ENCODE measurements around the gene SMYD4. TPM values are rescaled to one million over a fixed set of nuclear protein-coding genes. Genes with fewer than 3 reads are reported as not detected.
"Not testable (repeated sequence)": the region's sequence is repeated elsewhere in the genome, so short reads cannot be mapped to it uniquely, and the experiment has no call there.

The SMYD4 gene
- total RNA-seq, 1 donor from 2014 or later: 7.8 TPM

GRCh38 chr17:1865252-1866037 lies 35.7 kb upstream of the SMYD4 start:
- peak; percentile 60 for TF ChIP-seq CTCF (IDR thresholded peaks at IDR 0.05; ENCODE audit: insufficient read depth, low read length, poor library complexity, severe bottlenecking)
- peak; percentile 1 for DNase-seq (ENCODE audit: low read depth)
- Histone ChIP-seq H3K36me3 (ENCODE audit: control insufficient read depth, insufficient read depth, low read length) (no peaks in the 10 kb centered on the region), H3K4me3 (ENCODE audit: low read depth, low read length) (no peak overlapping the region), H3K27me3 (ENCODE audit: control insufficient read depth, insufficient read depth, low read length) (no peaks in the 10 kb centered on the region)

- Histone ChIP-seq H3K27me3 (ENCODE audit: control insufficient read depth, insufficient read depth, low read length) (no peaks in the 10 kb centered on the region), H3K36me3 (ENCODE audit: control insufficient read depth, insufficient read depth, low read length) (no peaks in the 10 kb centered on the region), H3K4me3 (ENCODE audit: low read depth, low read length) (no peak overlapping the region)
- no peak for DNase-seq (ENCODE audit: low read depth)
- TF ChIP-seq CTCF (IDR thresholded peaks at IDR 0.05; ENCODE audit: insufficient read depth, low read length, poor library complexity, severe bottlenecking): no peak
These were observed 31.8 kb upstream of the SMYD4 start for GRCh38 chr17:1861391-1862010.

GRCh38 chr17:1860978-1861377 lies 31.3 kb upstream of the SMYD4 start:
- H3K4me3 ChIP-seq (ENCODE audit: low read depth, low read length): no peak overlapping the region
- TF ChIP-seq CTCF (IDR thresholded peaks at IDR 0.05; ENCODE audit: insufficient read depth, low read length, poor library complexity, severe bottlenecking): no peak
- no peak for DNase-seq (ENCODE audit: low read depth)
- H3K27me3 ChIP-seq (ENCODE audit: control insufficient read depth, insufficient read depth, low read length): no peaks in the 10 kb centered on the region
- no peaks in the 10 kb centered on the region for H3K36me3 ChIP-seq (ENCODE audit: control insufficient read depth, insufficient read depth, low read length)

GRCh38 chr17:1856462-1856861 lies 26.8 kb upstream of the SMYD4 start:
- not testable (repeated sequence) for H3K36me3 ChIP-seq (ENCODE audit: control insufficient read depth, insufficient read depth, low read length); DNase-seq (ENCODE audit: low read depth); H3K27me3 ChIP-seq (ENCODE audit: control insufficient read depth, insufficient read depth, low read length); H3K4me3 ChIP-seq (ENCODE audit: low read depth, low read length)

- Histone ChIP-seq H3K36me3 (ENCODE audit: control insufficient read depth, insufficient read depth, low read length) (no peaks in the 10 kb centered on the region), H3K27me3 (ENCODE audit: control insufficient read depth, insufficient read depth, low read length) (no peaks in the 10 kb centered on the region), H3K4me3 (ENCODE audit: low read depth, low read length) (no peak overlapping the region)
- no peak for DNase-seq (ENCODE audit: low read depth)
- no peak for TF ChIP-seq CTCF (IDR thresholded peaks at IDR 0.05; ENCODE audit: insufficient read depth, low read length, poor library complexity, severe bottlenecking)
These were observed 24.0 kb upstream of the SMYD4 start for GRCh38 chr17:1853698-1854097.

- no peak for DNase-seq (ENCODE audit: low read depth)
- TF ChIP-seq CTCF (IDR thresholded peaks at IDR 0.05; ENCODE audit: insufficient read depth, low read length, poor library complexity, severe bottlenecking): no peak
- Histone ChIP-seq H3K4me3 (ENCODE audit: low read depth, low read length) (no peak overlapping the region), H3K27me3 (ENCODE audit: control insufficient read depth, insufficient read depth, low read length) (no peaks in the 10 kb centered on the region), H3K36me3 (ENCODE audit: control insufficient read depth, insufficient read depth, low read length) (no peaks in the 10 kb centered on the region)
These were observed 22.6 kb upstream of the SMYD4 start for GRCh38 chr17:1852327-1852726.
